Osteocyte (in vitro differentiated cells): ENCODE data around the gene ANKS1A. TPM values are rescaled to one million over a fixed set of nuclear protein-coding genes. Genes with fewer than 3 reads are reported as not detected.
A peak's percentile ranks its signal among the peaks of the same experiment; 100 is the strongest.

Experiments used
- DNase-seq: peaks from one replicate; pipeline ENCODE4 v3.0.0; 2021; ENCODE audit warnings: mixed read lengths; ENCODE audit not compliant: unreplicated experiment; ENCODE audit errors: extremely low spot score
- H3K27ac Mint-ChIP-seq: one replicate; pipeline ENCODE4 v1.8.0; 2021; ENCODE audit warnings: mild to moderate bottlenecking, mixed read lengths; ENCODE audit not compliant: unreplicated experiment
- H3K27me3 Mint-ChIP-seq: one replicate; pipeline ENCODE4 v1.8.0; 2021; ENCODE audit warnings: mixed read lengths; ENCODE audit not compliant: unreplicated experiment
- H3K36me3 Mint-ChIP-seq: one replicate; pipeline ENCODE4 v1.8.0; 2021; ENCODE audit warnings: mixed read lengths; ENCODE audit not compliant: unreplicated experiment
- H3K4me1 Mint-ChIP-seq: one replicate; pipeline ENCODE4 v1.8.0; 2021; ENCODE audit warnings: mixed read lengths; ENCODE audit not compliant: unreplicated experiment
- H3K4me3 Mint-ChIP-seq: one replicate; pipeline ENCODE4 v1.8.0; 2021; ENCODE audit warnings: mild to moderate bottlenecking, moderate library complexity, mixed read lengths; ENCODE audit not compliant: unreplicated experiment
- H3K9me3 Mint-ChIP-seq: one replicate; pipeline ENCODE4 v1.8.0; 2021; ENCODE audit warnings: mixed read lengths; ENCODE audit not compliant: unreplicated experiment
- CTCF ChIP-seq: fragments of 200-600 bp; sonication (generic); IDR thresholded peaks from 2 replicates; pipeline ENCODE4 v1.5.0; 2021; ENCODE audit warnings: antibody characterized with exemption, mild to moderate bottlenecking, moderate library complexity
- total RNA-seq: library from RNA; stranded (reverse); gene quantifications from 2 replicates; pipeline ENCODE4 v1.2.1, GENCODE V29; 2021

Gene ANKS1A
- total RNA-seq, 1 donor from 2014 or later = 15.5 TPM

- no peaks in the 10 kb centered on the region for H3K9me3 Mint-ChIP-seq
- no peak for TF ChIP-seq CTCF
- peaks cover 21% of the 10 kb centered on the region for H3K4me1 Mint-ChIP-seq
- H3K4me3 Mint-ChIP-seq = no peak overlapping the region
- no peaks in the 10 kb centered on the region for H3K27me3 Mint-ChIP-seq
- peak; percentile 54 for DNase-seq
- H3K27ac Mint-ChIP-seq = no peak overlapping the region
- peaks cover 16% of the 10 kb centered on the region for H3K36me3 Mint-ChIP-seq
Observed at GRCh38 chr6:35080016-35080680, 191.1 kb downstream of the ANKS1A start.

- no peaks in the 10 kb centered on the region for H3K27me3 Mint-ChIP-seq
- peaks cover 19% of the 10 kb centered on the region for H3K36me3 Mint-ChIP-seq
- peak overlapping the region; percentile 75 for H3K27ac Mint-ChIP-seq
- no peak for TF ChIP-seq CTCF
- H3K9me3 Mint-ChIP-seq = no peaks in the 10 kb centered on the region
- H3K4me3 Mint-ChIP-seq = no peak overlapping the region
- H3K4me1 Mint-ChIP-seq = peaks cover 21% of the 10 kb centered on the region
- DNase-seq = peak; percentile 81
Observed at GRCh38 chr6:35080821-35081425, 191.9 kb downstream of the ANKS1A start.

GRCh38 chr6:35081426-35081851, 192.4 kb downstream of the ANKS1A start:
- peaks cover 24% of the 10 kb centered on the region for H3K36me3 Mint-ChIP-seq
- H3K4me1 Mint-ChIP-seq = peaks cover 21% of the 10 kb centered on the region
- H3K4me3 Mint-ChIP-seq = no peak overlapping the region

GRCh38 chr6:35082046-35082732, 193.1 kb downstream of the ANKS1A start:
- Mint-ChIP-seq H3K4me3 (no peak overlapping the region), H3K27ac (peak overlapping the region; percentile 75)
- DNase-seq = peak; percentile 81

More at GRCh38 chr6:35081426-35081851, 192.4 kb downstream of the ANKS1A start:
- peak overlapping the region; percentile 75 for H3K27ac Mint-ChIP-seq
- H3K27me3 Mint-ChIP-seq = no peaks in the 10 kb centered on the region
- peak; percentile 73 for DNase-seq
- TF ChIP-seq CTCF = no peak
- no peaks in the 10 kb centered on the region for H3K9me3 Mint-ChIP-seq

More at GRCh38 chr6:35082046-35082732, 193.1 kb downstream of the ANKS1A start:
- H3K27me3 Mint-ChIP-seq = no peaks in the 10 kb centered on the region
- H3K36me3 Mint-ChIP-seq = peaks cover 24% of the 10 kb centered on the region
- H3K9me3 Mint-ChIP-seq = no peaks in the 10 kb centered on the region
- TF ChIP-seq CTCF = no peak
- H3K4me1 Mint-ChIP-seq = peaks cover 21% of the 10 kb centered on the region
